ENCODE results near the gene C1orf116.

DNA sequence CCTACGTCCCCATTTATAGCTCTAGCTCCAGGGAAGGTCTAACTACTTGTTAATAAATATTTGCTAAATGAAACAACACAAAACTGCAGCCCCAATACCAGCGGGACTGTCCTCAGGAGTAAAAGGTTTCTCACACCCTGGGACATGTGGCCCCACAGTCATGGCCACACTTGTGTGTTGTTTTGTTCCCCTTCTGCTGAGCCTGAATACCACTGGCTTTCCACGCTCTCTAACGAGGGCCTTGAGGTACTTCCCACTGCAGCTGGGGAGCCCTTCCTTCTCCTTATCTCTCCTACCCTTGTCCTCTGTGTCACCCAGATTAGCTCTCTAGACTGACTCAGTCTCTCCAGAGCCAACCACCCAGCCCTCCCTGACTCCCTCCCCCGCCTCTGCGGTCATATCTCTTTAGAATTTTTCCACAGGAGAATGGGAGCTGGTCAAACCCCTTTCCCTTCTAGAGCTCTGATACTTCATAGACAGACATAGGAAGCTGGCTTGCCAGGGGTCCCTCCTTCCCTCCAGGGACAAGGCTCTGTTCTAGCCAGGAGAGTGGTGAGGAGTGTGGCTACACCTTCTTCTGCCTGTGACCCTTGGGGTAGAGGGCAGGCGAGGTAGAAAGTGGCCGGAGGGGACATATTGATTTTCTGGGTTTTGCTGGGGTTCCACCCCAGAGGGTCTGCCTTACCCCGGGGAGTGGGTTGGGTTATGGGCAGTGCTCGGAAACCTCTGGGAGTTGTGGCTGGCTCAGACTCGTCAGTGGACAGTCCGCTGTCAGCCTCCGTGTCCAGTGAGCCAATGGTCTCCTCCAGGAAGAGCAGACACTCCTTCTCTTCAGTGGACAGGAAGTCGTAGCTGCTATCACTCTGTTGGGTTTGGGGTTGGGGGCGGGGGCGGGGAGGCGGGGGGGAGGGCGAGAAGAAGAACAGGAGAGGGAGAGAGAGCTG lies 8.1 kb downstream of the C1orf116 start:
- TF ChIP-seq POLR2A (IDR thresholded peaks at IDR 0.05) (no peak), POLR2AphosphoS5 (IDR thresholded peaks at IDR 0.05) (no peak)
- TF ChIP-seq, protein P1, sequence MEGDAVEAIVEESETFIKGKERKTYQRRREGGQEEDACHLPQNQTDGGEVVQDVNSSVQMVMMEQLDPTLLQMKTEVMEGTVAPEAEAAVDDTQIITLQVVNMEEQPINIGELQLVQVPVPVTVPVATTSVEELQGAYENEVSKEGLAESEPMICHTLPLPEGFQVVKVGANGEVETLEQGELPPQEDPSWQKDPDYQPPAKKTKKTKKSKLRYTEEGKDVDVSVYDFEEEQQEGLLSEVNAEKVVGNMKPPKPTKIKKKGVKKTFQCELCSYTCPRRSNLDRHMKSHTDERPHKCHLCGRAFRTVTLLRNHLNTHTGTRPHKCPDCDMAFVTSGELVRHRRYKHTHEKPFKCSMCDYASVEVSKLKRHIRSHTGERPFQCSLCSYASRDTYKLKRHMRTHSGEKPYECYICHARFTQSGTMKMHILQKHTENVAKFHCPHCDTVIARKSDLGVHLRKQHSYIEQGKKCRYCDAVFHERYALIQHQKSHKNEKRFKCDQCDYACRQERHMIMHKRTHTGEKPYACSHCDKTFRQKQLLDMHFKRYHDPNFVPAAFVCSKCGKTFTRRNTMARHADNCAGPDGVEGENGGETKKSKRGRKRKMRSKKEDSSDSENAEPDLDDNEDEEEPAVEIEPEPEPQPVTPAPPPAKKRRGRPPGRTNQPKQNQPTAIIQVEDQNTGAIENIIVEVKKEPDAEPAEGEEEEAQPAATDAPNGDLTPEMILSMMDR (IDR thresholded peaks at IDR 0.05) = no peak

Measured in breast epithelium (tissue), 3 donors.